Duodenal mucosa (tissue), 2 donors: ENCODE measurements around the gene TSPAN8.

Experiments used
- H3K27ac ChIP-seq: one replicate; pipeline ENCODE4 v1.7.0; 2013; ENCODE audit warnings: low read depth, low read length
- H3K27me3 ChIP-seq, 2 donors: one replicate each; pipeline ENCODE4 v1.7.0; 2013; ENCODE audit warnings: low read length in 2 of 2, control low read depth in 1 of 2; ENCODE audit not compliant: insufficient read depth in 2 of 2, control insufficient read depth in 1 of 2
- H3K36me3 ChIP-seq, 2 donors: one replicate each; pipeline ENCODE4 v1.7.0; 2013; ENCODE audit warnings: low read length in 2 of 2, control low read depth in 1 of 2; ENCODE audit not compliant: insufficient read depth in 2 of 2, control insufficient read depth in 1 of 2
- H3K4me1 ChIP-seq, 2 donors: one replicate each; pipeline ENCODE4 v1.7.0; 2013; ENCODE audit warnings: low read length in 2 of 2, control low read depth in 1 of 2; ENCODE audit not compliant: insufficient read depth in 2 of 2, control insufficient read depth in 1 of 2
- H3K4me3 ChIP-seq, 2 donors: one replicate each; pipeline ENCODE4 v1.7.0; 2013; ENCODE audit warnings: low read length in 2 of 2, low read depth in 1 of 2
- H3K9ac ChIP-seq, 2 donors: one replicate each; pipeline ENCODE4 v1.7.0; 2013; ENCODE audit warnings: low read length in 2 of 2, low read depth in 1 of 2
- H3K9me3 ChIP-seq, 2 donors: one replicate each; pipeline ENCODE4 v1.7.0; 2013; ENCODE audit warnings: low read length in 2 of 2, control low read depth in 1 of 2; ENCODE audit not compliant: control insufficient read depth in 1 of 2

TSPAN8 gene

GRCh38 chr12:71157601-71158233 lies at the start of gene TSPAN8:
Gene TSPAN8, minus strand, starts transcription at chr12:71157999. Its CDS starts 321 bp downstream, at chr12:71157678.
- peak within 1 kb of the TSS; percentile 59 to 83 for H3K9ac ChIP-seq

GRCh38 chr12:71201136-71201679 lies 43.4 kb upstream of the TSPAN8 start:
- H3K27ac ChIP-seq, result no peak overlapping the region
- no peaks in the 10 kb centered on the region for H3K36me3 ChIP-seq
- H3K4me3 ChIP-seq, result no peak overlapping the region
- peaks cover 0 to 3% of the 10 kb centered on the region in 2 donors for H3K9me3 ChIP-seq
- H3K9ac ChIP-seq, result no peak overlapping the region
- no peaks in the 10 kb centered on the region for H3K27me3 ChIP-seq
- peaks cover 0 to 4% of the 10 kb centered on the region in 2 donors for H3K4me1 ChIP-seq

More at GRCh38 chr12:71157601-71158233, at the start of gene TSPAN8:
- no peaks in the 10 kb centered on the region for H3K9me3 ChIP-seq
- H3K4me1 ChIP-seq, result peaks cover 28 to 38% of the 10 kb centered on the region in 2 donors
- peak within 1 kb of the TSS; percentile 58 for H3K27ac ChIP-seq
- H3K36me3 ChIP-seq, result no peaks in the 10 kb centered on the region
- H3K4me3 ChIP-seq, result peak within 1 kb of the TSS; percentile 72 to 80
- H3K27me3 ChIP-seq, result no peaks in the 10 kb centered on the region

GRCh38 chr12:71200706-71201105 lies 42.9 kb upstream of the TSPAN8 start:
- Histone ChIP-seq H3K36me3 (no peaks in the 10 kb centered on the region), H3K9me3 (peaks cover 0 to 3% of the 10 kb centered on the region in 2 donors), H3K27me3 (no peaks in the 10 kb centered on the region), H3K9ac (no peak overlapping the region), H3K27ac (no peak overlapping the region), H3K4me3 (no peak overlapping the region), H3K4me1 (peaks cover 0 to 7% of the 10 kb centered on the region in 2 donors)

- Histone ChIP-seq H3K9me3 (no peaks in the 10 kb centered on the region), H3K27ac (no peak overlapping the region), H3K27me3 (no peaks in the 10 kb centered on the region), H3K36me3 (no peaks in the 10 kb centered on the region), H3K4me1 (peaks cover 0 to 12% of the 10 kb centered on the region in 2 donors), H3K9ac (no peak overlapping the region), H3K4me3 (no peak overlapping the region)
Measured at GRCh38 chr12:71197460-71197859, 39.7 kb upstream of the TSPAN8 start.

GRCh38 chr12:71195338-71195896 lies 37.6 kb upstream of the TSPAN8 start:
- Histone ChIP-seq H3K27me3 (no peaks in the 10 kb centered on the region), H3K4me3 (no peak overlapping the region), H3K9me3 (no peaks in the 10 kb centered on the region), H3K36me3 (no peaks in the 10 kb centered on the region), H3K27ac (no peak overlapping the region), H3K4me1 (peaks cover 0 to 12% of the 10 kb centered on the region in 2 donors), H3K9ac (no peak overlapping the region)

- Histone ChIP-seq H3K9ac (no peak overlapping the region), H3K9me3 (no peaks in the 10 kb centered on the region), H3K27ac (no peak overlapping the region), H3K4me3 (no peak overlapping the region), H3K27me3 (no peaks in the 10 kb centered on the region), H3K36me3 (no peaks in the 10 kb centered on the region), H3K4me1 (peaks cover 0 to 12% of the 10 kb centered on the region in 2 donors)
Measured at GRCh38 chr12:71194657-71195056, 36.9 kb upstream of the TSPAN8 start.

GRCh38 chr12:71193041-71193440 lies 35.2 kb upstream of the TSPAN8 start:
- no peak overlapping the region for H3K9ac ChIP-seq

GRCh38 chr12:71191509-71192196 lies 33.9 kb upstream of the TSPAN8 start:
- Histone ChIP-seq H3K4me1 (peaks cover 4 to 10% of the 10 kb centered on the region in 2 donors), H3K27ac (no peak overlapping the region), H3K9me3 (no peaks in the 10 kb centered on the region)

More at GRCh38 chr12:71193041-71193440, 35.2 kb upstream of the TSPAN8 start:
- H3K4me3 ChIP-seq, result no peak overlapping the region
- H3K4me1 ChIP-seq, result peaks cover 0 to 7% of the 10 kb centered on the region in 2 donors
- H3K27me3 ChIP-seq, result no peaks in the 10 kb centered on the region
- H3K36me3 ChIP-seq, result no peaks in the 10 kb centered on the region
- no peak overlapping the region for H3K27ac ChIP-seq
- H3K9me3 ChIP-seq, result no peaks in the 10 kb centered on the region

GRCh38 chr12:71190822-71191221 lies 33.0 kb upstream of the TSPAN8 start:
- Histone ChIP-seq H3K36me3 (no peaks in the 10 kb centered on the region), H3K9ac (no peak overlapping the region)

More at GRCh38 chr12:71191509-71192196, 33.9 kb upstream of the TSPAN8 start:
- H3K36me3 ChIP-seq, result no peaks in the 10 kb centered on the region
- H3K4me3 ChIP-seq, result no peak overlapping the region
- H3K27me3 ChIP-seq, result no peaks in the 10 kb centered on the region
- H3K9ac ChIP-seq, result no peak overlapping the region

GRCh38 chr12:71187379-71187778 lies 29.6 kb upstream of the TSPAN8 start:
- Histone ChIP-seq H3K27me3 (no peaks in the 10 kb centered on the region), H3K9ac (no peak overlapping the region), H3K4me3 (no peak overlapping the region), H3K4me1 (peaks cover 3 to 6% of the 10 kb centered on the region in 2 donors), H3K9me3 (no peaks in the 10 kb centered on the region), H3K36me3 (no peaks in the 10 kb centered on the region), H3K27ac (no peak overlapping the region)

More at GRCh38 chr12:71190822-71191221, 33.0 kb upstream of the TSPAN8 start:
- Histone ChIP-seq H3K4me3 (no peak overlapping the region), H3K27me3 (no peaks in the 10 kb centered on the region), H3K9me3 (no peaks in the 10 kb centered on the region), H3K4me1 (peaks cover 6 to 9% of the 10 kb centered on the region in 2 donors), H3K27ac (no peak overlapping the region)
